ENCODE measurements around the gene DIP2C. TPM values are rescaled to one million over a fixed set of nuclear protein-coding genes. Genes with fewer than 3 reads are reported as not detected.

DIP2C gene
- total and polyA plus RNA-seq, 2 donors from 2014 or later = 6.2 to 22.6 TPM

- Histone ChIP-seq H3K9me3 (ENCODE audit: control insufficient read depth in 2 of 3, insufficient read depth in 1 of 3, low read length in 3 of 3) (no peaks in the 10 kb centered on the region), H3K4me1 (ENCODE audit: control insufficient read depth in 2 of 3, insufficient read depth in 2 of 3, low read depth in 1 of 3, low read length in 3 of 3) (peaks cover 0 to 13% (median 2%) of the 10 kb centered on the region in 3 donors), H3K27me3 (ENCODE audit: control insufficient read depth, insufficient read depth, low read length) (no peaks in the 10 kb centered on the region), H3K4me3 (ENCODE audit: low read length in 3 of 3) (no peak overlapping the region), H3K27ac (ENCODE audit: low read depth in 2 of 2, low read length in 2 of 2) (no peak overlapping the region), H3K36me3 (ENCODE audit: control insufficient read depth in 2 of 3, insufficient read depth in 3 of 3, low read length in 3 of 3) (no peaks in the 10 kb centered on the region), H3K9ac (ENCODE audit: low read length in 3 of 3) (no peak overlapping the region)
- intact Hi-C loops (cut with DNase I) = no loop called here
- DNase-seq = peak in 3 of 5 donors; percentile 53 to 62 (median 54)
- FAIRE-seq = no peak
- TF ChIP-seq CTCF (IDR thresholded peaks at IDR 0.05; ENCODE audit: borderline replicate concordance, extremely low read depth, insufficient read depth) = no peak
These were observed 137.9 kb downstream of the DIP2C start for GRCh38 chr10:551373-552252.

GRCh38 chr10:550665-551372 lies 138.6 kb downstream of the DIP2C start:
- H3K27ac ChIP-seq (ENCODE audit: low read depth in 2 of 2, low read length in 2 of 2) = no peak overlapping the region
- no peak for DNase-seq
- intact Hi-C loops (cut with DNase I) = no loop called here
- FAIRE-seq = no peak
- no peaks in the 10 kb centered on the region for H3K36me3 ChIP-seq (ENCODE audit: control insufficient read depth in 2 of 3, insufficient read depth in 3 of 3, low read length in 3 of 3)
- no peaks in the 10 kb centered on the region for H3K27me3 ChIP-seq (ENCODE audit: control insufficient read depth, insufficient read depth, low read length)
- peaks cover 0 to 11% (median 2%) of the 10 kb centered on the region in 3 donors for H3K4me1 ChIP-seq (ENCODE audit: control insufficient read depth in 2 of 3, insufficient read depth in 2 of 3, low read depth in 1 of 3, low read length in 3 of 3)
- no peaks in the 10 kb centered on the region for H3K9me3 ChIP-seq (ENCODE audit: control insufficient read depth in 2 of 3, insufficient read depth in 1 of 3, low read length in 3 of 3)
- TF ChIP-seq CTCF (IDR thresholded peaks at IDR 0.05; ENCODE audit: borderline replicate concordance, extremely low read depth, insufficient read depth) = no peak
- no peak overlapping the region for H3K4me3 ChIP-seq (ENCODE audit: low read length in 3 of 3)
- no peak overlapping the region for H3K9ac ChIP-seq (ENCODE audit: low read length in 3 of 3)

GRCh38 chr10:549391-549790 lies 140.1 kb downstream of the DIP2C start:
- Histone ChIP-seq H3K27ac (ENCODE audit: low read depth in 2 of 2, low read length in 2 of 2) (no peak overlapping the region), H3K9me3 (ENCODE audit: control insufficient read depth in 2 of 3, insufficient read depth in 1 of 3, low read length in 3 of 3) (no peaks in the 10 kb centered on the region), H3K4me3 (ENCODE audit: low read length in 3 of 3) (no peak overlapping the region), H3K36me3 (ENCODE audit: control insufficient read depth in 2 of 3, insufficient read depth in 3 of 3, low read length in 3 of 3) (no peaks in the 10 kb centered on the region), H3K9ac (ENCODE audit: low read length in 3 of 3) (no peak overlapping the region), H3K4me1 (ENCODE audit: control insufficient read depth in 2 of 3, insufficient read depth in 2 of 3, low read depth in 1 of 3, low read length in 3 of 3) (peaks cover 0 to 11% (median 2%) of the 10 kb centered on the region in 3 donors), H3K27me3 (ENCODE audit: control insufficient read depth, insufficient read depth, low read length) (no peaks in the 10 kb centered on the region)
- intact Hi-C loops (cut with DNase I) = no loop called here
- FAIRE-seq (no peak), DNase-seq (no peak)
- TF ChIP-seq CTCF (IDR thresholded peaks at IDR 0.05; ENCODE audit: borderline replicate concordance, extremely low read depth, insufficient read depth) = no peak

All from kidney (tissue), 14 donors.